SK-N-SH treated with all-trans-retinoic acid at 6 μM for 48 hours (cell line): ENCODE measurements around the gene RAB1A.
A peak's percentile ranks its signal among the peaks of the same experiment; 100 is the strongest.

ENCODE experiments used
- ATAC-seq: fragments of 200-7000 bp; cut with Tn5 transposase; 3 replicates; pipeline ENCODE4 v1.9.1; 2020; ENCODE audit warnings: mild to moderate bottlenecking, moderate library complexity
- ARNTL ChIP-seq: fragments of 450-650 bp; formaldehyde crosslinking; IDR thresholded peaks from 2 replicates; pipeline ENCODE4 v1.5.0; 2020; ENCODE audit warnings: low read depth, mild to moderate bottlenecking, moderate library complexity, borderline replicate concordance
- CREB5 ChIP-seq: fragments of 250-450 bp; sonication (Bioruptor Pico); IDR thresholded peaks from 2 replicates; pipeline ENCODE4 v1.5.1; 2020; ENCODE audit warnings: low read depth, mild to moderate bottlenecking, moderate library complexity
- CSRNP3 ChIP-seq: fragments of 250-450 bp; sonication (Bioruptor Pico); IDR thresholded peaks from 2 replicates; pipeline ENCODE4 v1.5.1; 2021; ENCODE audit warnings: mild to moderate bottlenecking, moderate library complexity
- ESRRG ChIP-seq: fragments of 250-450 bp; sonication (Bioruptor Pico); IDR thresholded peaks from 2 replicates; pipeline ENCODE4 v1.6.1; 2021; ENCODE audit warnings: mild to moderate bottlenecking
- GLIS3 ChIP-seq: fragments of 250-450 bp; sonication (Bioruptor Pico); IDR thresholded peaks from 2 replicates; pipeline ENCODE4 v1.5.0; 2020; ENCODE audit warnings: mild to moderate bottlenecking, moderate library complexity
- ISL1 ChIP-seq: fragments of 250-450 bp; sonication (Bioruptor Pico); IDR thresholded peaks from 2 replicates; pipeline ENCODE4 v2.1.2; 2022; ENCODE audit warnings: mild to moderate bottlenecking, moderate library complexity
- OSR1 ChIP-seq: fragments of 250-450 bp; sonication (Bioruptor Pico); IDR thresholded peaks from 2 replicates; pipeline ENCODE4 v1.8.0; 2022; ENCODE audit warnings: moderate library complexity, mild to moderate bottlenecking, inconsistent platforms
- PATZ1 ChIP-seq: fragments of 250-450 bp; sonication (Bioruptor Pico); IDR thresholded peaks from 2 replicates; pipeline ENCODE4 v1.8.0; 2020; ENCODE audit warnings: mild to moderate bottlenecking, moderate library complexity, borderline replicate concordance
- POU6F1 ChIP-seq: fragments of 250-450 bp; sonication (Bioruptor Pico); IDR thresholded peaks from 2 replicates; pipeline ENCODE4 v1.8.0; 2021; ENCODE audit warnings: low read depth, mild to moderate bottlenecking, moderate library complexity, borderline replicate concordance
- PPARA ChIP-seq: fragments of 250-450 bp; sonication (Bioruptor Pico); IDR thresholded peaks from 2 replicates; pipeline ENCODE4 v1.5.0; 2020; ENCODE audit warnings: mild to moderate bottlenecking, borderline replicate concordance
- RARB ChIP-seq: fragments of 250-450 bp; sonication (Bioruptor Pico); IDR thresholded peaks from 2 replicates; pipeline ENCODE4 v1.8.0; 2021; ENCODE audit warnings: mild to moderate bottlenecking, moderate library complexity
- SNAI2 ChIP-seq: fragments of 250-450 bp; sonication (Bioruptor Pico); IDR thresholded peaks from 2 replicates; pipeline ENCODE4 v1.5.0; 2020; ENCODE audit warnings: mild to moderate bottlenecking, moderate library complexity
- TCF4 ChIP-seq: fragments of 250-450 bp; sonication (Bioruptor Pico); IDR thresholded peaks from 2 replicates; pipeline ENCODE4 v1.8.0; 2021; ENCODE audit warnings: mild to moderate bottlenecking, moderate library complexity, borderline replicate concordance
- TSHZ2 ChIP-seq: fragments of 250-450 bp; sonication (Bioruptor Pico); IDR thresholded peaks from 2 replicates; pipeline ENCODE4 v1.5.0; 2020; ENCODE audit warnings: mild to moderate bottlenecking, moderate library complexity
- ZFP3 ChIP-seq: fragments of 250-450 bp; sonication (Bioruptor Pico); IDR thresholded peaks from 2 replicates; pipeline ENCODE4 v1.5.0; 2020; ENCODE audit warnings: mild to moderate bottlenecking, moderate library complexity
- ZFP30 ChIP-seq: fragments of 450-650 bp; formaldehyde crosslinking; IDR thresholded peaks from 2 replicates; pipeline ENCODE4 v1.5.0; 2022; ENCODE audit warnings: mild to moderate bottlenecking, moderate library complexity
- ZNF565 ChIP-seq: fragments of 450-650 bp; formaldehyde crosslinking; conservative IDR thresholded peaks from 2 replicates; pipeline ENCODE4 v1.5.0; 2020; ENCODE audit warnings: low read depth, mild to moderate bottlenecking, moderate library complexity
- ZNF70 ChIP-seq: fragments of 450-650 bp; formaldehyde crosslinking; IDR thresholded peaks from 2 replicates; pipeline ENCODE4 v1.5.0; 2020; ENCODE audit warnings: mild to moderate bottlenecking, moderate library complexity
- ZNF8 ChIP-seq: fragments of 450-650 bp; formaldehyde crosslinking; IDR thresholded peaks from 2 replicates; pipeline ENCODE4 v1.5.0; 2020; ENCODE audit warnings: mild to moderate bottlenecking, moderate library complexity

Gene RAB1A

GRCh38 chr2:65057391-65058052 is 72.4 kb downstream of the RAB1A start:
- no peak for ATAC-seq
- TF ChIP-seq ESRRG (CRISPR knock-in tag): no peak
- TF ChIP-seq CSRNP3 (CRISPR knock-in tag): no peak
- no peak for TF ChIP-seq OSR1 (CRISPR knock-in tag)
- no peak for TF ChIP-seq GLIS3
- no peak for TF ChIP-seq ZNF70
- TF ChIP-seq ARNTL (CRISPR knock-in tag): no peak
- TF ChIP-seq ZNF565 (CRISPR knock-in tag): no peak
- TF ChIP-seq ZFP3: no peak
- TF ChIP-seq CREB5: no peak
- TF ChIP-seq ZNF8: no peak
- TF ChIP-seq RARB (CRISPR knock-in tag): no peak
- TF ChIP-seq TSHZ2: no peak
- TF ChIP-seq ZFP30 (CRISPR knock-in tag): no peak
- no peak for TF ChIP-seq ISL1 (CRISPR knock-in tag)
- TF ChIP-seq POU6F1: no peak
- no peak for TF ChIP-seq SNAI2

GRCh38 chr2:65057054-65057375 is 72.9 kb downstream of the RAB1A start:
- ATAC-seq: no peak
- TF ChIP-seq ZFP30 (CRISPR knock-in tag) (no peak), TCF4 (CRISPR knock-in tag) (no peak)
- TF ChIP-seq, all 23 proteins: peak for 0

GRCh38 chr2:65056215-65057053 is 73.5 kb downstream of the RAB1A start, which contains the start of gene CEP68:
Gene CEP68, plus strand, starts transcription at chr2:65056416. Its CDS starts 13,029 bp downstream, at chr2:65069445.
- ATAC-seq: peak; percentile 99
- TF ChIP-seq RARB (CRISPR knock-in tag): no peak
- no peak for TF ChIP-seq SNAI2
- no peak for TF ChIP-seq PPARA (CRISPR knock-in tag)
- TF ChIP-seq OSR1 (CRISPR knock-in tag): no peak
- TF ChIP-seq TCF4 (CRISPR knock-in tag): no peak
- no peak for TF ChIP-seq POU6F1
- TF ChIP-seq PATZ1 (CRISPR knock-in tag): no peak
- TF ChIP-seq CREB5: no peak
- TF ChIP-seq ZNF8: no peak
- TF ChIP-seq ZFP3: no peak
- TF ChIP-seq ZNF565 (CRISPR knock-in tag): no peak
- TF ChIP-seq CSRNP3 (CRISPR knock-in tag): no peak
